GM10266 (cell line): ENCODE results near the gene RTL10.

Experiments used
- DNase-seq: peaks from one replicate; pipeline ENCODE4 v3.0.0; 2012; ENCODE audit errors: extremely low spot score
- TF ChIP-seq, protein P1 (sequence below): IDR thresholded peaks from 2 replicates; pipeline ENCODE4 v1.5.1; 2012; ENCODE audit warnings: mild to moderate bottlenecking, low read depth; ENCODE audit not compliant: control insufficient read depth, insufficient read depth; ENCODE audit errors: missing control alignments

Gene RTL10

GRCh38 chr22:19870153-19871022 is 15.7 kb upstream of the RTL10 start:
- TF ChIP-seq, protein P1, sequence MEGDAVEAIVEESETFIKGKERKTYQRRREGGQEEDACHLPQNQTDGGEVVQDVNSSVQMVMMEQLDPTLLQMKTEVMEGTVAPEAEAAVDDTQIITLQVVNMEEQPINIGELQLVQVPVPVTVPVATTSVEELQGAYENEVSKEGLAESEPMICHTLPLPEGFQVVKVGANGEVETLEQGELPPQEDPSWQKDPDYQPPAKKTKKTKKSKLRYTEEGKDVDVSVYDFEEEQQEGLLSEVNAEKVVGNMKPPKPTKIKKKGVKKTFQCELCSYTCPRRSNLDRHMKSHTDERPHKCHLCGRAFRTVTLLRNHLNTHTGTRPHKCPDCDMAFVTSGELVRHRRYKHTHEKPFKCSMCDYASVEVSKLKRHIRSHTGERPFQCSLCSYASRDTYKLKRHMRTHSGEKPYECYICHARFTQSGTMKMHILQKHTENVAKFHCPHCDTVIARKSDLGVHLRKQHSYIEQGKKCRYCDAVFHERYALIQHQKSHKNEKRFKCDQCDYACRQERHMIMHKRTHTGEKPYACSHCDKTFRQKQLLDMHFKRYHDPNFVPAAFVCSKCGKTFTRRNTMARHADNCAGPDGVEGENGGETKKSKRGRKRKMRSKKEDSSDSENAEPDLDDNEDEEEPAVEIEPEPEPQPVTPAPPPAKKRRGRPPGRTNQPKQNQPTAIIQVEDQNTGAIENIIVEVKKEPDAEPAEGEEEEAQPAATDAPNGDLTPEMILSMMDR, result no peak
- no peak for DNase-seq

DNA sequence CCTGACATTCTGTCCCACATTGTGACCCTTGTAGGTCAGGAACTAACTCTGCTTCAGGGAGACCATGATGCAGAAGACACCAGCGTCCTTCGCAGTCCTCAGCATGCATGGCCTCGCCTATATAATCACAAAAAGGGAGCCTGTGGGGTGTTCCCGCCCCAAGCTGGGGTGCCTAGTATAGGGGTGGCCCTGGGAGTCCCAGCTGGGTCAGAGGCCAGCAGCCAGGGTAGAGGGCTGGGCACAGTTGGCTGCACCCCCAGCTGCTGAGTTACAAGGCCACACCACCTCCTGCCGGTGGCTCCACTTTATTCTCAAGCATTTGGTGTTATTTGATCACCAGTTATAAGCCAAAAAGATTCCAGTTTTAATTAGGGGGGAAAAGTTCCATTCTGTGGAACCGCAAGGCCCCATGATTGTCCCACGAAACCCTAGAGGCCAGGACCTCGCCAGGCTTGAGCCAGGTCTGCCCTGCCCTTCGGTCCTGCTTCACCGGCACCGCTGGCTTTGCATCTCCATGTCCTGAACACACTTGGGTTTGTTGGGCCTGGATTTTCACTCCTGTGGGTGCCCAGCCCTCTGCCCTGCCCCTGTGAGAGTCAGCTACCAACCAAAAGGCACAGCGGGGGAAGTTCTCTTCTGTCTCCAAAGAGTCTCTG is 15.0 kb upstream of the RTL10 start:
- DNase-seq, result no peak
- TF ChIP-seq, protein P1, result no peak

- DNase-seq, result no peak
These were observed 14.2 kb upstream of the RTL10 start for GRCh38 chr22:19868773-19869471.

DNA sequence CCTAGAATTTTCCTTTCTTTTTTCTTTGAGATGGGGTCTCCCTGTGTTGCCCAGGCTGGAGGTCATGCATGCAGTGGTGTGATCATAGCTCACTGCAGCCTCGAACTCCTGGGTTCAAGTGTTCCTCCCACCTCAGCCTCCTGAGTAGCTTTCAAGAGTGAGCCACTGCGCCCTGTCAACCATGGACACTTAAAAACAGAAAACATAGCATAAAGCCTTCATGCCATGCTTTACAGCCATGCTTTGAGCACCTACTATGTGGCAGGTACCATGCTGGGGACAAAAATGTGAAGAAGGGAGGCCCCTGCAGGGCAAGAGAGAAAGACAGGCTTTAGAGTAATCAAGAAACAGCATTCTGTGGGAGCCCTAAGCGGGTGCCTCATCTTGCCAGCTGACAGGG is 13.7 kb upstream of the RTL10 start:
- no peak for DNase-seq
- TF ChIP-seq, protein P1, result no peak

More at GRCh38 chr22:19868773-19869471, 14.2 kb upstream of the RTL10 start:
- TF ChIP-seq, protein P1, result no peak

DNA sequence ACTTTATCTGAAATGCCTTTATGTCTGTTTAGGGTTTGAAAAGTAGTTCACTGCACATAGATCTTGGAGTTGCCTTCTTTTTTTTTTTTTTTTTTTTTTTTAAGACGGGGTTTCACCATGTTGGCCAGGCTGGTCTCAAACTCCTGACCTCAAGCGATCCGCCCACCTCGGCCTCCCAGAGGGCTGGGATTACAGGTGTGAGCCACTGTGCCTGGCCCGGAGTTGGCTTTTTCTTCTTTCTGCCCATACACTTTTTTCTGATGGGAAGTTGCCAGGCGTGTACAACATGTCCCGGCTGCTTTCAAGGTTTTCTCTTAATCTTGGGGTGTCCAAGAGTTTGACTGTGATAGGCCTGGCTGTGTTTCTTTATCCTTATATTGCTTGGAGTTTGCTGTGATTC is 12.9 kb upstream of the RTL10 start:
- no peak for DNase-seq
- TF ChIP-seq, protein P1, result no peak

DNA sequence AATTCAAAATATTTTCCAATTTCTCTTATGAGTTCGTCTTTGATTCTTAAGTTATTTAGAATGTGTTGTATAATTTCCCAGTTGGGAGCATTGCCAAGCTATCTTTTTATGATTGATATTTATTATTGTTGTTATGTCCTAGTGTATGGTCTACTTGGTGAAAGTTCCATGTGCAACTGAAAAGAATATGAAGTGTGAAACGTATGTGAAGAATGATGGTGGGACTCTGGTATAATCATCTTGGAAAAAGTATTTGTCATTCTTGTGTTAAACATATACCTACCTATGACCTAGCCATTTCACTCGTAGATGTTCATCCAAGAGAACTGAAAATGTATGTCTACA is 12.0 kb upstream of the RTL10 start:
- no peak for DNase-seq
- TF ChIP-seq, protein P1, result no peak

- no peak for DNase-seq
- TF ChIP-seq, protein P1, result no peak
These were observed 10.6 kb upstream of the RTL10 start for GRCh38 chr22:19865141-19865829.
